Left lung (tissue), 10 donors: Measurements from ENCODE around the gene FBXW7. TPM values are rescaled to one million over a fixed set of nuclear protein-coding genes. Genes with fewer than 3 reads are reported as not detected.

Source experiments
- ATAC-seq: fragments of 200-7000 bp; cut with Tn5 transposase; one replicate; pipeline ENCODE4 v1.9.1; 2020; ENCODE audit warnings: moderate library complexity
- DNase-seq, 4 donors: peaks; one replicate each; pipeline ENCODE4 v3.0.0-alpha.2; 2013 to 2020
- H3K27ac ChIP-seq, 2 donors: fragments of 200-600 bp; sonication (generic) in 1 of 2; one replicate each; pipeline versions ENCODE4 v1.5.0 to v1.8.0; 2020 to 2021
- H3K27me3 ChIP-seq, 2 donors: fragments of 200-600 bp; sonication (generic) in 1 of 2; one replicate each; pipeline versions ENCODE4 v1.5.0 to v1.8.0; 2020 to 2021
- H3K36me3 ChIP-seq, 2 donors: fragments of 200-600 bp; sonication (generic) in 1 of 2; one replicate each; pipeline versions ENCODE4 v1.5.0 to v1.8.0; 2020 to 2021
- H3K4me1 ChIP-seq, 2 donors: fragments of 200-600 bp; one replicate each; pipeline ENCODE4 v1.8.0; 2021
- H3K4me3 ChIP-seq, 2 donors: fragments of 200-600 bp; sonication (generic) in 1 of 2; one replicate each; pipeline versions ENCODE4 v1.5.0 to v1.8.0; 2020 to 2021; ENCODE audit warnings: mild to moderate bottlenecking in 1 of 2
- H3K9me3 ChIP-seq, 2 donors: fragments of 200-600 bp; sonication (generic) in 1 of 2; one replicate each; pipeline versions ENCODE4 v1.5.0 to v1.8.0; 2020 to 2021
- intact Hi-C, 2 donors: fragments of 100-400 bp; cut with DNase I; formaldehyde crosslinking; loops; one replicate each; pipeline versions ENCODE4 v1.11.2 to v1.14.2; 2022
- polyA plus RNA-seq, 6 donors: library from polyadenylated mRNA; unstranded; fragments of 120-200 nt; gene quantifications; one replicate each; pipeline ENCODE4 v1.2.1, GENCODE V29; 2013; ENCODE audit not compliant: insufficient read length in 6 of 6
- total RNA-seq, 2 donors: library from RNA; stranded (reverse); fragmentation: NEBNext Ultra II Directional; extraction: Animal tissue kit (Norgen Biotek cat#: 25700); gene quantifications; one replicate each; pipeline ENCODE4 v1.2.1, GENCODE V29; 2021
- TF ChIP-seq, protein P1 (sequence below), 2 donors: fragments of 200-600 bp; sonication (generic) in 1 of 2; IDR thresholded peaks; one replicate each; pipeline versions ENCODE4 v1.5.0 to v1.8.0; 2021; ENCODE audit warnings: antibody characterized with exemption in 2 of 2
- donor health status: DM: no; HTN: yes; CAD: no.
- donor health status: DM: no; HTN: no; CAD: no.

Gene FBXW7
- total and polyA plus RNA-seq, 8 donors: 29.0 to 39.7 (median 34.7) TPM

DNA sequence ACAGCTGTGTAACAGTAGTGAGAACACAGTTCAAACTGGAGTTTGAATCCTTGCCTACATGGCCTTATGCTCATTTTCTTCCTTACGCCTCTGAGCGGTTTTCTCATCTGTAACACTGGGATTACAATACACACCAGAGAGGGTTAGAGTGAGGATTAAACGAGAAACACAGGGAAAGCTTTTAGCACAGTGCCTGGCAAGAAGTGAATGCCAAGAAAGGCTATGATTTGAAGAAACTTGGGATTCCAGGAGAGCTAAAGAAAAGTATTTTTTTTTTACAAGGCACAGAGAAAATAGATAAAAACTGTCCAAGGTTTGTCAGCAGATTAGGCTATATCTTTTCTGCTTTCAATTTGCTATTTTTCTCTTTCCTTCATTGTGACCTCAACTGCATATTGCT lies 246.4 kb downstream of the FBXW7 start:
- Histone ChIP-seq H3K9me3 (no peaks in the 10 kb centered on the region), H3K4me1 (no peaks in the 10 kb centered on the region), H3K27me3 (no peaks in the 10 kb centered on the region), H3K27ac (no peak overlapping the region), H3K36me3 (no peaks in the 10 kb centered on the region), H3K4me3 (no peak overlapping the region)
- TF ChIP-seq, protein P1, sequence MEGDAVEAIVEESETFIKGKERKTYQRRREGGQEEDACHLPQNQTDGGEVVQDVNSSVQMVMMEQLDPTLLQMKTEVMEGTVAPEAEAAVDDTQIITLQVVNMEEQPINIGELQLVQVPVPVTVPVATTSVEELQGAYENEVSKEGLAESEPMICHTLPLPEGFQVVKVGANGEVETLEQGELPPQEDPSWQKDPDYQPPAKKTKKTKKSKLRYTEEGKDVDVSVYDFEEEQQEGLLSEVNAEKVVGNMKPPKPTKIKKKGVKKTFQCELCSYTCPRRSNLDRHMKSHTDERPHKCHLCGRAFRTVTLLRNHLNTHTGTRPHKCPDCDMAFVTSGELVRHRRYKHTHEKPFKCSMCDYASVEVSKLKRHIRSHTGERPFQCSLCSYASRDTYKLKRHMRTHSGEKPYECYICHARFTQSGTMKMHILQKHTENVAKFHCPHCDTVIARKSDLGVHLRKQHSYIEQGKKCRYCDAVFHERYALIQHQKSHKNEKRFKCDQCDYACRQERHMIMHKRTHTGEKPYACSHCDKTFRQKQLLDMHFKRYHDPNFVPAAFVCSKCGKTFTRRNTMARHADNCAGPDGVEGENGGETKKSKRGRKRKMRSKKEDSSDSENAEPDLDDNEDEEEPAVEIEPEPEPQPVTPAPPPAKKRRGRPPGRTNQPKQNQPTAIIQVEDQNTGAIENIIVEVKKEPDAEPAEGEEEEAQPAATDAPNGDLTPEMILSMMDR (IDR thresholded peaks at IDR 0.05): no peak
- intact Hi-C loops: no loop called here
- ATAC-seq (no peak), DNase-seq (no peak)

DNA sequence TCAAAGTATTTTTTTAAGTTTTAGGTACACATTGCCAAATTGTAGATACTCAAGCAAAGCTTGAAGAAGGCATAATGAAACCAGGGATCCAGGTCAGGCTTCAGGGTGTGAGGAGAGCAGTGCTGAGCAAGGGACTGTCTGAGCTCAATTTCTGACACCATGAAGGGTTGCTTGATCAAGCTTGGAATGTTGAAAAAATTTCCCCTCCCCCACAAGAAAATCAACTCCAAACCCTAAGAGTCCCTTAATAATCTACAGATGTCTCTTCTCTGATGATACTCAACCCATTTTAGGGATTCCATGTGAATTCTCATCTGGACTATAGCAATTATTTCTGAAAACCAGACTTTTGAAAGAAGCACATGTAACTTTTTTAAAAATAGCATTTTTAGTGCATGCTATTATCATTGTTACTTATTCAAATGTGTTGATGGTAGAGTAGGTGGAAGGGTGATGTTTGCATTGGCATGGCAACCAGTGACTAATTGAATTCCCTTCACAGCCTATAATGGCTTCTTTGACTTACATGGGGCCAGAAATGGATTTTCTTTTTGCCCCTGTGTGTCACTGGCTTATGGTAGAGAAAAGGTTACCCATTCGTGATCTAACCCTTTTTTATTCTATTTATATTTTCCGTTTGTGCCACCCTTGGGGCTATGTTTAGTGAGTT lies 252.0 kb downstream of the FBXW7 start:
- intact Hi-C loops: no loop called here
- Histone ChIP-seq H3K4me1 (no peaks in the 10 kb centered on the region), H3K9me3 (no peaks in the 10 kb centered on the region), H3K27ac (no peak overlapping the region), H3K27me3 (no peaks in the 10 kb centered on the region), H3K36me3 (no peaks in the 10 kb centered on the region), H3K4me3 (no peak overlapping the region)
- TF ChIP-seq, protein P1 (IDR thresholded peaks at IDR 0.05): no peak
- DNase-seq: no peak
- ATAC-seq: no peak

DNA sequence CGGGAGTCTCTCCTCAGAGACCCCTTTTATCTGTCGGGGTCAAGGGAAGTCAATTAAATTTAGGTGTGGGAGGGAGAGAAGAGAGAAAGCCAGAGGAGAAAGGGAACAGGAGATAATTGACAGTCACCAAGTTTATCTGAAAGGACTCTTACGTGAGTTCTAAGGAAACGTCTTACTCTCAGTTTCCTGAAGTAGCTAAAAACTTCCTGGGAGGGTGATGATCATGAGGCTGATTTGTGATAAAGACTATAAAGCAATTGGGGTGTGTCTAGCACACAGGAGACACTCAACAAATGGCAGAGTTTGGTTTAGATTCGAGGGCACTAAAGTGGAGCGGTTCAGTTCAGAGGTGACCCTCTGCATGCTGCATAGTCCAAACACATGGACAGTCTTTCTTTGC lies 254.1 kb downstream of the FBXW7 start:
- no peak for DNase-seq
- Histone ChIP-seq H3K27ac (no peak overlapping the region), H3K9me3 (no peaks in the 10 kb centered on the region), H3K27me3 (no peaks in the 10 kb centered on the region), H3K36me3 (no peaks in the 10 kb centered on the region), H3K4me1 (no peaks in the 10 kb centered on the region), H3K4me3 (no peak overlapping the region)
- TF ChIP-seq, protein P1 (IDR thresholded peaks at IDR 0.05): no peak
- intact Hi-C loops: no loop called here
- ATAC-seq: no peak

DNA sequence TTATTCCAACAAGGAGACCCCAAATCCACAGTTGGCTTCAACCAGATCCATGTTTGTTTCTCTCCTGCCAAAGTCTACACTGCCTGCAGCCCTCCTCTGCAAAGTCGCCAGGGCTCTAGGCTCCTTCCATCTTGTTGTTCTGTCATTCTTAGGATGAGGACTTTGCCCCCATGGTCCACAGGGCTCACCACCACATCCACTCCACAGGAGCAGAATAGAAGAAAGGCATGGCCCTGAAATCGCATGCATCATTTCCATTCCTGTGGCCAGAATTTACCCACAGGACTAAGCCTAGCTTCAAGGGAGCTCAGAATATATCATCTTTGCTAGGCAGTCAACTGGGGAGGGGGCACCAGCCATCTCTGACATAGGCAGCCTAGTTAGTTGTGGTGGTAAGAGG lies 254.7 kb downstream of the FBXW7 start:
- TF ChIP-seq, protein P1 (IDR thresholded peaks at IDR 0.05): no peak
- intact Hi-C loops: no loop called here
- no peaks in the 10 kb centered on the region for H3K27me3 ChIP-seq
- no peaks in the 10 kb centered on the region for H3K4me1 ChIP-seq
- H3K27ac ChIP-seq: no peak overlapping the region
- no peak for ATAC-seq
- no peaks in the 10 kb centered on the region for H3K36me3 ChIP-seq
- H3K4me3 ChIP-seq: no peak overlapping the region
- H3K9me3 ChIP-seq: no peaks in the 10 kb centered on the region
- no peak for DNase-seq

DNA sequence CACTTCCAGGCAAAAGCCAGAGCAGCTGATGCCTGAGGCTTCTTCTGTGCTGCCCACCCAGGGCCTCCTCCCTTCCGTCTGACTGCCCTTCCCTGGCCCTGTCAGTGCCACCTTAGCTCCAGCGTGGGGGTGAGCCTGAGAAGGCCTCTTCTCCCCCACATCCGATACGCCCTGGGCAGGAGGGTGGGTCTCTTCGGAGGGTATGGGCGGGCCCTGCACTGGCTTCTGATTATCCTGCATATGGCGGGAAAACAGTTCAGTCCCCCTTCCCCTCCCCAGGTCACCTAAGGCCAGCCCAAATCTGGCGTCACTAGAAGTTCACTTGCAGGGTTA lies 256.7 kb downstream of the FBXW7 start:
- Histone ChIP-seq H3K4me3 (no peak overlapping the region), H3K27me3 (no peaks in the 10 kb centered on the region), H3K4me1 (no peaks in the 10 kb centered on the region), H3K9me3 (no peaks in the 10 kb centered on the region), H3K27ac (no peak overlapping the region), H3K36me3 (no peaks in the 10 kb centered on the region)
- intact Hi-C loops: no loop called here
- TF ChIP-seq, protein P1 (IDR thresholded peaks at IDR 0.05): no peak
- peak in 1 of 4 donors; percentile 43 for DNase-seq
- ATAC-seq: peak; percentile 13
